ENCODE measurements around the gene ANAPC15. TPM values are rescaled to one million over a fixed set of nuclear protein-coding genes. Genes with fewer than 3 reads are reported as not detected.
"Not testable (repeated sequence)": the region's sequence is repeated elsewhere in the genome, so short reads cannot be mapped to it uniquely, and the experiment has no call there.

Gene ANAPC15
- total RNA-seq = 10 to 100 TPM; 21.5 to 49.6 (median 39.7) TPM

GRCh38 chr11:72112143-72112977 is at the start of gene ANAPC15:
Gene ANAPC15, minus strand, starts transcription at chr11:72112695. Its CDS starts 1,419 bp downstream, at chr11:72111276.
- intact Hi-C loops (cut with DNase I) = no loop called here
- Histone ChIP-seq H3K4me1 (peaks cover 9 to 15% of the 10 kb centered on the region in 2 donors), H3K4me3 (replicated peaks in 1 of 3) (peak within 1 kb of the TSS in 2 of 3 donors; percentile 4 to 44), H3K36me3 (no peaks in the 10 kb centered on the region), H3K27ac (peak within 1 kb of the TSS; percentile 92 to 98 (median 98)), H3K27me3 (no peaks in the 10 kb centered on the region), H3K9me3 (no peaks in the 10 kb centered on the region)
- WGBS, 2 donors = 1% methylated on average over 40 to 49 of the region's 49 CpGs
- peak; percentile 82 to 99 for TF ChIP-seq POLR2A (IDR thresholded peaks at IDR 0.05)
- TF ChIP-seq, protein P1, sequence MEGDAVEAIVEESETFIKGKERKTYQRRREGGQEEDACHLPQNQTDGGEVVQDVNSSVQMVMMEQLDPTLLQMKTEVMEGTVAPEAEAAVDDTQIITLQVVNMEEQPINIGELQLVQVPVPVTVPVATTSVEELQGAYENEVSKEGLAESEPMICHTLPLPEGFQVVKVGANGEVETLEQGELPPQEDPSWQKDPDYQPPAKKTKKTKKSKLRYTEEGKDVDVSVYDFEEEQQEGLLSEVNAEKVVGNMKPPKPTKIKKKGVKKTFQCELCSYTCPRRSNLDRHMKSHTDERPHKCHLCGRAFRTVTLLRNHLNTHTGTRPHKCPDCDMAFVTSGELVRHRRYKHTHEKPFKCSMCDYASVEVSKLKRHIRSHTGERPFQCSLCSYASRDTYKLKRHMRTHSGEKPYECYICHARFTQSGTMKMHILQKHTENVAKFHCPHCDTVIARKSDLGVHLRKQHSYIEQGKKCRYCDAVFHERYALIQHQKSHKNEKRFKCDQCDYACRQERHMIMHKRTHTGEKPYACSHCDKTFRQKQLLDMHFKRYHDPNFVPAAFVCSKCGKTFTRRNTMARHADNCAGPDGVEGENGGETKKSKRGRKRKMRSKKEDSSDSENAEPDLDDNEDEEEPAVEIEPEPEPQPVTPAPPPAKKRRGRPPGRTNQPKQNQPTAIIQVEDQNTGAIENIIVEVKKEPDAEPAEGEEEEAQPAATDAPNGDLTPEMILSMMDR (IDR thresholded peaks at IDR 0.05) = peak in 1 of 6 experiments; percentile 10
- peak; percentile 99 to 100 for DNase-seq

- Histone ChIP-seq H3K4me3 (replicated peaks in 1 of 3) (no peak overlapping the region), H3K27me3 (no peaks in the 10 kb centered on the region), H3K4me1 (no peaks in the 10 kb centered on the region), H3K36me3 (no peaks in the 10 kb centered on the region), H3K27ac (no peak overlapping the region), H3K9me3 (no peaks in the 10 kb centered on the region)
- no peak for DNase-seq
- WGBS, 2 donors = 78 to 79% methylated on average over 2 of the region's 2 CpGs
- intact Hi-C loops (cut with DNase I) = no loop called here
- no peak for TF ChIP-seq POLR2A (IDR thresholded peaks at IDR 0.05)
- TF ChIP-seq, protein P1 (IDR thresholded peaks at IDR 0.05) = no peak
These were observed 47.8 kb upstream of the ANAPC15 start for GRCh38 chr11:72160319-72160718.

- no peak overlapping the region for H3K4me3 ChIP-seq (replicated peaks in 1 of 3)
- TF ChIP-seq, protein P1 (IDR thresholded peaks at IDR 0.05) = no peak
- TF ChIP-seq POLR2A (IDR thresholded peaks at IDR 0.05) = no peak
- H3K27ac ChIP-seq = no peak overlapping the region
- WGBS, 2 donors = 85 to 89% methylated on average over 4 of the region's 4 CpGs
- H3K9me3 ChIP-seq = no peaks in the 10 kb centered on the region
- H3K27me3 ChIP-seq = no peaks in the 10 kb centered on the region
- intact Hi-C loops (cut with DNase I) = no loop called here
- no peak for DNase-seq
- no peaks in the 10 kb centered on the region for H3K36me3 ChIP-seq
- no peaks in the 10 kb centered on the region for H3K4me1 ChIP-seq
These were observed 44.6 kb upstream of the ANAPC15 start for GRCh38 chr11:72157131-72157530.

GRCh38 chr11:72155751-72156150 is 43.3 kb upstream of the ANAPC15 start:
- no peak overlapping the region for H3K4me3 ChIP-seq (replicated peaks in 1 of 3)
- no peak for DNase-seq
- intact Hi-C loops (cut with DNase I) = no loop called here
- H3K9me3 ChIP-seq = no peaks in the 10 kb centered on the region
- no peaks in the 10 kb centered on the region for H3K36me3 ChIP-seq
- no peak overlapping the region for H3K27ac ChIP-seq
- no peaks in the 10 kb centered on the region for H3K4me1 ChIP-seq
- H3K27me3 ChIP-seq = no peaks in the 10 kb centered on the region
- 91% methylated on average over 4 of the region's 4 CpGs for WGBS, 2 donors
- TF ChIP-seq, protein P1 (IDR thresholded peaks at IDR 0.05) = no peak
- no peak for TF ChIP-seq POLR2A (IDR thresholded peaks at IDR 0.05)

DNA sequence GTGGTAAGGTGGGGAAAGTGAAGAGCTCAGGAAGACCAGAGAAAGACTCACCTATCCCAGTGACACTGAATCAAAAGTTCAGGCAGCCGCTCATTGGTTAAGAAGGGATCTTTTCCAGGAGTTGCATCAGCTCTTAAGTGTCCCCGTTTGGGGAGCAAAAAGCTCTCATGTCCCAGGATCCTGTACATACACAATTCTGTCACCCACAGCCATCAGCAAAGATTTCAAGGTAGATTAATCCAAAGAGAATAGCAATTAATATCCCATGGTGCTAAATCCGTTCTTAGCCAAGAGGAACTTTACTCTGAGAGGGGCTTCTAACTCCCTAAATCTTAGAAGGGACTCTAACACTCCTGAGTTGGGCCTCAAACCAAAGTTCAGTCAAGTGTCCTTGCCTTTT is 42.3 kb upstream of the ANAPC15 start:
- no peak overlapping the region for H3K27ac ChIP-seq
- 81 to 84% methylated on average over 3 of the region's 3 CpGs for WGBS, 2 donors
- no peaks in the 10 kb centered on the region for H3K4me1 ChIP-seq
- no peaks in the 10 kb centered on the region for H3K36me3 ChIP-seq
- no peak for DNase-seq
- no peak for TF ChIP-seq POLR2A (IDR thresholded peaks at IDR 0.05)
- TF ChIP-seq, protein P1 (IDR thresholded peaks at IDR 0.05) = no peak
- no peak overlapping the region for H3K4me3 ChIP-seq (replicated peaks in 1 of 3)
- no peaks in the 10 kb centered on the region for H3K27me3 ChIP-seq
- H3K9me3 ChIP-seq = no peaks in the 10 kb centered on the region
- intact Hi-C loops (cut with DNase I) = no loop called here

GRCh38 chr11:72153874-72154273 is 41.4 kb upstream of the ANAPC15 start:
- WGBS, 2 donors = 88% methylated on average over 6 of the region's 6 CpGs
- H3K9me3 ChIP-seq; H3K36me3 ChIP-seq; H3K4me3 ChIP-seq (replicated peaks in 1 of 3); DNase-seq; H3K27ac ChIP-seq; intact Hi-C loops (cut with DNase I); H3K27me3 ChIP-seq; H3K4me1 ChIP-seq: not testable (repeated sequence)
